Activated CD8-positive, alpha-beta T cell treated with anti-CD3 and anti-CD28 coated beads for 36 hours (primary cell): ENCODE data around the gene BAX. TPM values are rescaled to one million over a fixed set of nuclear protein-coding genes. Genes with fewer than 3 reads are reported as not detected.

Source experiments
- ATAC-seq: fragments of 200-7000 bp; cut with Tn5 transposase; one replicate; pipeline ENCODE4 v1.10.0; 2021; ENCODE audit warnings: mild to moderate bottlenecking, moderate library complexity
- CTCF ChIA-PET: fragments of 350-600 bp; sonication (Branson Sonifier 250); formaldehyde crosslinking; loops from one replicate; lab custom pipeline; 2021; ENCODE audit warnings: antibody characterized with exemption; lab: Charles Lee
- POLR2A ChIA-PET: fragments of 350-600 bp; sonication (Branson Sonifier 250); formaldehyde crosslinking; loops from one replicate; lab custom pipeline; 2021; ENCODE audit warnings: antibody characterized with exemption; lab: Charles Lee
- DNase-seq: peaks from one replicate; pipeline ENCODE4 v3.0.0-alpha.2; 2020
- H3K27ac Mint-ChIP-seq: one replicate; pipeline ENCODE4 v1.8.0; 2021; ENCODE audit warnings: mild to moderate bottlenecking, mixed read lengths
- H3K27me3 Mint-ChIP-seq: one replicate; pipeline ENCODE4 v1.8.0; 2021; ENCODE audit warnings: mixed read lengths
- H3K36me3 Mint-ChIP-seq: one replicate; pipeline ENCODE4 v1.8.0; 2021; ENCODE audit warnings: low read depth, mixed read lengths
- H3K4me1 Mint-ChIP-seq: one replicate; pipeline ENCODE4 v1.8.0; 2021; ENCODE audit warnings: low read depth, mixed read lengths
- H3K4me3 Mint-ChIP-seq: one replicate; pipeline ENCODE4 v1.8.0; 2021; ENCODE audit warnings: mild to moderate bottlenecking, moderate library complexity, mixed read lengths
- H3K9me3 Mint-ChIP-seq: one replicate; pipeline ENCODE4 v1.8.0; 2021; ENCODE audit warnings: mixed read lengths
- CTCF ChIP-seq: fragments of 200-600 bp; IDR thresholded peaks from one replicate; pipeline ENCODE4 v1.8.0; 2022; ENCODE audit warnings: antibody characterized with exemption, mild to moderate bottlenecking
- intact Hi-C: fragments of 100-400 bp; cut with micrococcal nuclease; formaldehyde crosslinking; loops from one replicate; pipeline ENCODE4 v1.10.0; 2022
- total RNA-seq, 2 experiments: library from RNA; stranded (reverse); gene quantifications; one replicate each; pipeline ENCODE4 v1.2.3, GENCODE V29; 2021

Gene BAX
- total RNA-seq, 2 experiments from 2014 or later: 182 to 189 TPM

DNA sequence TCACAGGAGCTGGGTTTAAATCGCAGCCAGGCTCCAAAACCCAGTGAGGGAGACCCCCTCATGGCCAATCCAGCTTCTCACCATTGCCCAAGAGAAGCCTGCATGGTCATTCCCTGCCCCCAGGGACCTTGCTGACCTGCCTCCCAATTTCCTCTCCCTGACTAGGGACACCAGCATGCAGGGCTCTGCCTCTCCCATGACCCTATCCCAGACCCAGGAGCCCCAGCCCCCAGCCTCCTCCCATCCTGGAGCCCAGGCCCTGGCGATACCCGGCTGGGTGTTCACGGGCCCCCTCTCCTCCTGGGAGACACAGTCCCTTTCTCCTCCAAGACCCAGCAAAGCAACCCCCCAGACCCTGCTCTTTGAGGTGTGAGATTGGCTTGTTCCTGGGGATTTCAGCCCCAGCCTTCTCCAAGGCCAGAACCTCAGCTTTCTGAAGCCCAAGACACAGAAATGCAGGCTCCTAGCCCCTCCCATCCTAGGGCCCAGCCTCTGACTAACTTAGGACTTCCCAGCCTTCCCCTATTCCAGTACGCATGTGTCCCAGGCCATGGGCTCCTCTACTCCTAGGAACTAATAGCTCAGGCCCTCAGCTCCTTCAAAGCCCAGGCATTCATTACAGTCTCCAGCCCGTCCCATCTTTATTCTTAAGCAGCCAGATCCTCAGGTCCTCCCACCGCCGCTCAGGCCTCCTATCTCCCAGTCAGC, 37.4 kb downstream of the BAX start:
- H3K4me1 Mint-ChIP-seq: peaks cover 47% of the 10 kb centered on the region

GRCh38 chr19:48992581-48993174, 38.0 kb downstream of the BAX start:
- no peaks in the 10 kb centered on the region for H3K9me3 Mint-ChIP-seq
- intact Hi-C loops: no loop called here
- TF ChIP-seq CTCF: no peak
- POLR2A ChIA-PET: interaction anchor here (0.6 to 3.5 kb wide), 12 partner anchors 8 to 344 kb away, joined by 3 to 18 read pairs (median 5); partner anchors contain the start of genes FTL and LIN7B
- H3K27me3 Mint-ChIP-seq: no peaks in the 10 kb centered on the region
- peaks cover 43% of the 10 kb centered on the region for H3K4me1 Mint-ChIP-seq
- peak; percentile 39 for DNase-seq
- ATAC-seq: no peak
- CTCF ChIA-PET: interaction anchor here (0.9 to 5.7 kb wide), 27 partner anchors 7 to 347 kb away, joined by 3 to 101 read pairs (median 6); partner anchors contain the start of genes BAX, CGB7, DHDH and LIN7B
- H3K36me3 Mint-ChIP-seq: peaks cover 34% of the 10 kb centered on the region
- H3K4me3 Mint-ChIP-seq: peak overlapping the region; percentile 95
- peak overlapping the region; percentile 91 for H3K27ac Mint-ChIP-seq

More for the DNA sequence above, 37.4 kb downstream of the BAX start:
- H3K36me3 Mint-ChIP-seq: peaks cover 36% of the 10 kb centered on the region
- CTCF ChIA-PET: interaction anchor here (1.0 to 5.7 kb wide), 7 partner anchors 8 to 150 kb away, joined by 3 to 101 read pairs (median 6); partner anchors contain the start of gene BAX
- H3K9me3 Mint-ChIP-seq: no peaks in the 10 kb centered on the region
- H3K4me3 Mint-ChIP-seq: peak overlapping the region; percentile 95
- no peak for DNase-seq
- POLR2A ChIA-PET: interaction anchor here (0.6 to 3.5 kb wide), 7 partner anchors 8 to 116 kb away, joined by 3 to 12 read pairs (median 5); no protein-coding TSS in a partner anchor
- no peak for TF ChIP-seq CTCF
- ATAC-seq: no peak
- H3K27ac Mint-ChIP-seq: peak overlapping the region; percentile 91
- intact Hi-C loops: no loop called here
- H3K27me3 Mint-ChIP-seq: no peaks in the 10 kb centered on the region

DNA sequence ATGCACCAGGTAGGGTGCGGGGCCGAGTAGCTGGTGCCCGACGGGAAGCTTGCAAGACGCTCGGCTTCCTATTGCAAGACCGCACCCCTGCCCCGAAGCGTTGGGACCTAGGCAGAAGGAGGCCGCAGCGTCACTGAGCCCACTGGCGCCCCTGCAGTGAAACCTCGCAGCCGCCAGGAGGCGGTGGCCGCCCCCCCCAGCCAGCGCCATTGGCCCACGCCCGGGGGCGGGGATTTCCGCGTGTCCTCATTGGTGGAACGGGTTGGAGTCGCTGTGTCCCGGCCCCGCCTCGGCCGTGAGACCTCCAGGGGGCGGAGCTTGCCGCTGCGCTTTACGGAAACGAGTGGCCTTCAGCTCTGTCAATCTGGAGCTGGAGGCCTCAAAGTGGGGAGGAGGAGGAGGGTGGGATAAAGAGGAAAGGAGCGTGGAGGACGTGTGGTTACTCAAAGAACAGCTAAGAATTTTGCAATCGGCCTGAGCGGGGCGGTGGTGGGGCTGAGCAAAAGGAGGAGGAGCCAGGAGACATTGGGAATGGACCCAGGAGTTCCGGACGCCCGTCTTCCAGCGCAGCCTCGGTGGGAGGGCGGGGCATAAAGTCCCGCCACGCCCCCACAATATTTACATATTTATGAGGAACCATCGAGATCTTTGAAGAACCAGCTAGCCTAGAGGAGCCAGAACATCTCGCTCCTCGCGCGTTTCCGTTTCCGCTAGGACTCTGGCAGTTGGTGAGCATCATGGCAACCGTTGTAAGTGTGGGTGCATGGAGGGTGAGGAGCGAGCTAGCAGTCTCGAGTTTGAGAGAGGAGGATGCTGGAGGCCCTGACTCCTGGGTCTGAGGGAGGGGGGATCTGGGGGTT, 38.7 kb downstream of the BAX start, which contains the start of the genes GYS1 and RUVBL2:
GYS1 (minus strand) TSS at position 135 of the 860 bp plus-strand sequence. CDS start 197 bp downstream, outside the sequence.
RUVBL2 (plus strand) TSS at position 713 of the 860 bp plus-strand sequence; CDS start at position 738, 25 bp downstream.
- POLR2A ChIA-PET: interaction anchor here (0.6 to 3.5 kb wide), 17 partner anchors 9 to 670 kb away, joined by 3 to 18 read pairs (median 4); partner anchors contain the start of genes FTL and LIN7B
- intact Hi-C loops: no loop called here
- CTCF ChIA-PET: interaction anchor here (0.7 to 5.7 kb wide), 40 partner anchors 8 to 348 kb away, joined by 3 to 101 read pairs (median 5); partner anchors contain the start of genes BAX, CGB7, DHDH and LIN7B
- peak within 1 kb of the TSS; percentile 98 for H3K27ac Mint-ChIP-seq
- H3K36me3 Mint-ChIP-seq: peaks cover 29% of the 10 kb centered on the region
- peak; percentile 100 for DNase-seq
- peak; percentile 95 for ATAC-seq
- peaks cover 42% of the 10 kb centered on the region for H3K4me1 Mint-ChIP-seq
- no peaks in the 10 kb centered on the region for H3K9me3 Mint-ChIP-seq
- H3K4me3 Mint-ChIP-seq: peak within 1 kb of the TSS; percentile 95
- no peaks in the 10 kb centered on the region for H3K27me3 Mint-ChIP-seq
- TF ChIP-seq CTCF: peak; percentile 97

DNA sequence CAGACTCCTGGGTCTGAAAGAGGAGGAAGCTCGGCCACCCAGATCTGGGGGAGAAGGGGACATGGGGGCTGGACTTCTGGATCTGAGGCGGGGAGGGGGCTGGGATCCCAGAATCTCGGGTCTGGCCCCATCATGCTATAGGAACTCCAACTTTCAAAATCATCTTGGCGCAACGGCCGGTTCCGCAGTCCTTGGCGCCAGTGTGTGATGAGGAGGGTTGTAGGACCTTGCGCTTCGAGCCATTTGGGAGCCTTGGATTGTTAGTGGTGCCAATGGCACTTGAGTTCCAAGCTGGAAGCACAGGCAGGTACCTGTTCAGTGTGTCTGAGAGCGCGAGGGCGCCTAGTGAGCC, 39.3 kb downstream of the BAX start:
- CTCF ChIA-PET: interaction anchor here (0.9 to 5.7 kb wide), 27 partner anchors 8 to 206 kb away, joined by 3 to 101 read pairs (median 6); partner anchors contain the start of genes BAX, CGB7, DHDH and LIN7B
- intact Hi-C loops: no loop called here
- no peak for TF ChIP-seq CTCF
- Mint-ChIP-seq H3K4me1 (peaks cover 42% of the 10 kb centered on the region), H3K27me3 (no peaks in the 10 kb centered on the region), H3K4me3 (peak overlapping the region; percentile 95), H3K36me3 (peaks cover 26% of the 10 kb centered on the region), H3K27ac (peak overlapping the region; percentile 98), H3K9me3 (no peaks in the 10 kb centered on the region)
- no peak for DNase-seq
- no peak for ATAC-seq
- POLR2A ChIA-PET: interaction anchor here (0.6 to 3.5 kb wide), 15 partner anchors 8 to 348 kb away, joined by 3 to 18 read pairs (median 5); partner anchors contain the start of genes CA11, FTL and LIN7B
